WTC11 (cell line): ENCODE measurements around the gene AGAP1. TPM values are rescaled to one million over a fixed set of nuclear protein-coding genes. Genes with fewer than 3 reads are reported as not detected.

Source experiments
- ATAC-seq: fragments of 200-7000 bp; cut with Tn5 transposase; 2 replicates; pipeline ENCODE4 v1.10.0; 2021; ENCODE audit warnings: mild to moderate bottlenecking, moderate library complexity
- CTCF ChIA-PET: fragments of 300-600 bp; sonication (Branson Sonifier 250); formaldehyde crosslinking; loops from one replicate; lab custom pipeline; 2021; ENCODE audit warnings: antibody characterized with exemption; lab: Charles Lee
- POLR2A ChIA-PET: fragments of 350-600 bp; sonication (Branson Sonifier 250); formaldehyde crosslinking; loops from one replicate; lab custom pipeline; 2021; ENCODE audit warnings: antibody characterized with exemption; lab: Charles Lee
- DNase-seq: peaks from one replicate; pipeline ENCODE4 v3.0.0; 2021; ENCODE audit warnings: low spot score
- H3K27ac Mint-ChIP-seq: 2 replicates; pipeline ENCODE4 v1.8.0; 2021; ENCODE audit warnings: mixed read lengths
- H3K27me3 Mint-ChIP-seq: 2 replicates; pipeline ENCODE4 v1.8.0; 2021; ENCODE audit warnings: low read depth, mild to moderate bottlenecking, moderate library complexity, mixed read lengths
- H3K36me3 Mint-ChIP-seq: 2 replicates; pipeline ENCODE4 v1.8.0; 2021; ENCODE audit warnings: mixed read lengths
- H3K4me1 Mint-ChIP-seq: 2 replicates; pipeline ENCODE4 v1.8.0; 2022; ENCODE audit warnings: mixed read lengths
- H3K4me3 Mint-ChIP-seq: 2 replicates; pipeline ENCODE4 v1.8.0; 2021; ENCODE audit warnings: mild to moderate bottlenecking, moderate library complexity, mixed read lengths
- H3K9me3 Mint-ChIP-seq: 2 replicates; pipeline ENCODE4 v1.8.0; 2021; ENCODE audit warnings: mixed read lengths
- ATF1 ChIP-seq: sonication (generic); formaldehyde crosslinking; IDR thresholded peaks from 2 replicates; pipeline ENCODE4 v1.8.1; 2023; ENCODE audit warnings: mild to moderate bottlenecking, moderate library complexity, missing genetic modification reagents
- CREM ChIP-seq: sonication (generic); formaldehyde crosslinking; IDR thresholded peaks from 2 replicates; pipeline ENCODE4 v1.8.1; 2022; ENCODE audit warnings: mild to moderate bottlenecking, missing genetic modification reagents, moderate library complexity
- CTCF ChIP-seq: fragments of 200-600 bp; IDR thresholded peaks from 2 replicates; pipeline ENCODE4 v1.8.0; 2022; ENCODE audit warnings: antibody characterized with exemption
- ELF4 ChIP-seq: sonication (generic); formaldehyde crosslinking; IDR thresholded peaks from 2 replicates; pipeline ENCODE4 v1.8.1; 2022; ENCODE audit warnings: low read depth, mild to moderate bottlenecking, moderate library complexity, missing genetic modification reagents
- ESRRA ChIP-seq: sonication (generic); formaldehyde crosslinking; IDR thresholded peaks from 2 replicates; pipeline ENCODE4 v1.8.1; 2022; ENCODE audit warnings: mild to moderate bottlenecking, missing genetic modification reagents, borderline replicate concordance
- ETV6 ChIP-seq: sonication (generic); formaldehyde crosslinking; IDR thresholded peaks from 2 replicates; pipeline ENCODE4 v1.8.1; 2022; ENCODE audit warnings: mild to moderate bottlenecking, missing genetic modification reagents
- FOXJ3 ChIP-seq: sonication (generic); formaldehyde crosslinking; IDR thresholded peaks from 2 replicates; pipeline ENCODE4 v1.9.0; 2021; ENCODE audit warnings: missing genetic modification reagents, mild to moderate bottlenecking, borderline replicate concordance
- MYBL2 ChIP-seq: sonication (generic); formaldehyde crosslinking; IDR thresholded peaks from 2 replicates; pipeline ENCODE4 v1.8.1; 2023; ENCODE audit warnings: mild to moderate bottlenecking, moderate library complexity, missing genetic modification reagents
- NFE2L1 ChIP-seq: sonication (generic); formaldehyde crosslinking; IDR thresholded peaks from 2 replicates; pipeline ENCODE4 v1.8.1; 2023; ENCODE audit warnings: missing genetic modification reagents
- NFYB ChIP-seq: sonication (generic); formaldehyde crosslinking; conservative IDR thresholded peaks from 2 replicates; pipeline ENCODE4 v1.8.0; 2022; ENCODE audit warnings: low read depth, missing genetic modification reagents
- NR2C2 ChIP-seq: sonication (generic); formaldehyde crosslinking; IDR thresholded peaks from 2 replicates; pipeline ENCODE4 v1.8.0; 2022; ENCODE audit warnings: mild to moderate bottlenecking, missing genetic modification reagents
- PREB ChIP-seq: sonication (generic); formaldehyde crosslinking; IDR thresholded peaks from 2 replicates; pipeline ENCODE4 v1.8.1; 2022; ENCODE audit warnings: mild to moderate bottlenecking, missing genetic modification reagents, moderate library complexity, borderline replicate concordance
- PRRX2 ChIP-seq: fragments of 250-450 bp; sonication (Bioruptor Pico); IDR thresholded peaks from 2 replicates; pipeline ENCODE4 v1.8.0; 2021; ENCODE audit warnings: mild to moderate bottlenecking
- RORB ChIP-seq: fragments of 250-450 bp; sonication (Bioruptor Pico); IDR thresholded peaks from 2 replicates; pipeline ENCODE4 v1.9.0; 2021; ENCODE audit warnings: mild to moderate bottlenecking
- ZNF317 ChIP-seq: sonication (generic); formaldehyde crosslinking; IDR thresholded peaks from 2 replicates; pipeline ENCODE4 v1.8.1; 2023; ENCODE audit warnings: low read depth, mild to moderate bottlenecking, moderate library complexity, missing genetic modification reagents, borderline replicate concordance
- ZNF396 ChIP-seq: fragments of 250-450 bp; sonication (Bioruptor Pico); IDR thresholded peaks from 2 replicates; pipeline ENCODE4 v1.8.0; 2021; ENCODE audit warnings: mild to moderate bottlenecking, moderate library complexity, borderline replicate concordance
- ZNF425 ChIP-seq: fragments of 250-450 bp; sonication (Bioruptor Pico); conservative IDR thresholded peaks from 2 replicates; pipeline ENCODE4 v1.9.0; 2021; ENCODE audit warnings: mild to moderate bottlenecking
- total RNA-seq: library from RNA; stranded (reverse); gene quantifications from 3 replicates; pipeline ENCODE4 v1.2.3, GENCODE V29; 2021
- TF ChIP-seq, protein P1 (sequence below): sonication (generic); formaldehyde crosslinking; IDR thresholded peaks from 2 replicates; pipeline ENCODE4 v1.8.1; 2023; ENCODE audit warnings: mild to moderate bottlenecking, missing genetic modification reagents
- TF ChIP-seq, protein P2 (sequence below): fragments of 250-450 bp; sonication (Bioruptor Pico); IDR thresholded peaks from 2 replicates; pipeline ENCODE4 v2.1.2; 2022; ENCODE audit warnings: mild to moderate bottlenecking, moderate library complexity

Gene AGAP1
- total RNA-seq, 1 experiment from 2014 or later, result 49.3 TPM

GRCh38 chr2:235562065-235562747, 68.4 kb downstream of the AGAP1 start:
- POLR2A ChIA-PET, result no interaction called here
- peak overlapping the region; percentile 57; the same call in 1 of the 2 replicates for H3K27ac Mint-ChIP-seq
- H3K4me3 Mint-ChIP-seq, result no peak overlapping the region
- peaks cover 38% of the 10 kb centered on the region for H3K4me1 Mint-ChIP-seq
- DNase-seq, result no peak
- no peaks in the 10 kb centered on the region for H3K27me3 Mint-ChIP-seq
- no peak for ATAC-seq
- CTCF ChIA-PET, result interaction anchor here (0.5 to 1.6 kb wide), 4 partner anchors 10 to 184 kb away, joined by 3 to 8 read pairs (median 3); no protein-coding TSS in a partner anchor
- H3K36me3 Mint-ChIP-seq, result peaks cover 4% of the 10 kb centered on the region; the same call in 1 of the 2 replicates
- TF ChIP-seq CTCF, result no peak
- no peak for TF ChIP-seq RORB (CRISPR knock-in tag)
- no peak for TF ChIP-seq ATF1
- TF ChIP-seq CREM, result no peak
- TF ChIP-seq, protein P1, sequence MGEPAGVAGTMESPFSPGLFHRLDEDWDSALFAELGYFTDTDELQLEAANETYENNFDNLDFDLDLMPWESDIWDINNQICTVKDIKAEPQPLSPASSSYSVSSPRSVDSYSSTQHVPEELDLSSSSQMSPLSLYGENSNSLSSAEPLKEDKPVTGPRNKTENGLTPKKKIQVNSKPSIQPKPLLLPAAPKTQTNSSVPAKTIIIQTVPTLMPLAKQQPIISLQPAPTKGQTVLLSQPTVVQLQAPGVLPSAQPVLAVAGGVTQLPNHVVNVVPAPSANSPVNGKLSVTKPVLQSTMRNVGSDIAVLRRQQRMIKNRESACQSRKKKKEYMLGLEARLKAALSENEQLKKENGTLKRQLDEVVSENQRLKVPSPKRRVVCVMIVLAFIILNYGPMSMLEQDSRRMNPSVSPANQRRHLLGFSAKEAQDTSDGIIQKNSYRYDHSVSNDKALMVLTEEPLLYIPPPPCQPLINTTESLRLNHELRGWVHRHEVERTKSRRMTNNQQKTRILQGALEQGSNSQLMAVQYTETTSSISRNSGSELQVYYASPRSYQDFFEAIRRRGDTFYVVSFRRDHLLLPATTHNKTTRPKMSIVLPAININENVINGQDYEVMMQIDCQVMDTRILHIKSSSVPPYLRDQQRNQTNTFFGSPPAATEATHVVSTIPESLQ (CRISPR knock-in tag), result no peak
- TF ChIP-seq NFE2L1 (CRISPR knock-in tag), result no peak
- no peak for TF ChIP-seq PRRX2 (CRISPR knock-in tag)
- TF ChIP-seq ELF4 (CRISPR knock-in tag), result no peak
- TF ChIP-seq NR2C2, result no peak
- no peak for TF ChIP-seq PREB
- no peaks in the 10 kb centered on the region for H3K9me3 Mint-ChIP-seq

DNA sequence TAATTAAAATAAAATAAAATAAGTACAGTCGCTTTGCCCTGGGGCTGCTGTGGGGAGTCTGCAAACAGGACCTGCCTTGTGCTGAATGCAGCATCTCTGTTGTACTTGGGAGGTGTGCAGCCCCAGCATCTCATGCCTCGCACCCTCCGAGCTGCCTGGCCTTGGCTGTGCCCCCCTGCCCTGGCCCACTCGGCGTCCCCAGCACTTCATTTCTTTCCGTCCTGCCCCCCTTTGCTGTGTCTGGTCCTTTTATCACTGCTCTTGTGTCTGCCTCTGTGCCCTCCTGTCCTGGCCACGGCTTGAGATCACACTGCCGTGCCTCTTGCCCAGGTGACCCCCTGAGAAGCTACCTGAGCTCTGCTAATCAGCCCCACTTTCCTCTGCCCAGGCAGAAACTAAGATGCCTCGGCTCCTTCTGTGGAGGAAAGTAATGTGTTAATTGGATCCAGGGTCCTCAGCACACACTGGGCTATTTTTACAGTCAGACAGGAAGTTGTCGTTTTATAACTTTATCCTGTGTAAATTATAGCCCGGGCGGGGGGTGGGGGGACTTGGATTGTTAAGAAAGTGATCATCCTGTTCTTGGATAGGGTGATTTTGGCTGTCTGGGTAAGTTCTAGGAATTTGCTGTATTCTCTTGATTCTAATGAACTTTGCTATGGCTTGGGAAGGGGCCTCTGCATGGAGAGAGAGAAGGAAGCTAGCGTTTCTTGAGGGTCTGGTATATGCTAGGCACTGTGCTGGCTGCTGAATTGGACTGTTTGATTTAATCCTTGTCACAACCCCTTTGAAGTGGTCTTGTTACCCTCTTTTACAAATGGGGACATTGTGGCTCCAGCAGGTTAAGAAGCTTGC, 69.4 kb downstream of the AGAP1 start:
- Mint-ChIP-seq H3K4me3 (no peak overlapping the region), H3K4me1 (peaks cover 38% of the 10 kb centered on the region), H3K9me3 (peaks cover 2% of the 10 kb centered on the region), H3K27ac (peak overlapping the region; percentile 93), H3K27me3 (no peaks in the 10 kb centered on the region), H3K36me3 (peaks cover 8% of the 10 kb centered on the region)
- no peak for DNase-seq
- ChIA-PET CTCF (interaction anchor here (0.5 to 1.2 kb wide), 4 partner anchors 8 to 32 kb away, joined by 3 to 4 read pairs (median 3); no protein-coding TSS in a partner anchor), POLR2A (interaction anchor here (1.0 kb wide), 1 partner anchor 11 kb away, joined by 3 read pairs; no protein-coding TSS in a partner anchor)
- ATAC-seq, result no peak
- TF ChIP-seq ETV6 (CRISPR knock-in tag) (no peak), ZNF425 (no peak), PREB (no peak), MYBL2 (CRISPR knock-in tag) (no peak), FOXJ3 (CRISPR knock-in tag) (no peak), ZNF317 (CRISPR knock-in tag) (no peak), NFYB (CRISPR knock-in tag) (no peak), ESRRA (CRISPR knock-in tag) (no peak), ZNF396 (no peak)
- TF ChIP-seq, protein P2, sequence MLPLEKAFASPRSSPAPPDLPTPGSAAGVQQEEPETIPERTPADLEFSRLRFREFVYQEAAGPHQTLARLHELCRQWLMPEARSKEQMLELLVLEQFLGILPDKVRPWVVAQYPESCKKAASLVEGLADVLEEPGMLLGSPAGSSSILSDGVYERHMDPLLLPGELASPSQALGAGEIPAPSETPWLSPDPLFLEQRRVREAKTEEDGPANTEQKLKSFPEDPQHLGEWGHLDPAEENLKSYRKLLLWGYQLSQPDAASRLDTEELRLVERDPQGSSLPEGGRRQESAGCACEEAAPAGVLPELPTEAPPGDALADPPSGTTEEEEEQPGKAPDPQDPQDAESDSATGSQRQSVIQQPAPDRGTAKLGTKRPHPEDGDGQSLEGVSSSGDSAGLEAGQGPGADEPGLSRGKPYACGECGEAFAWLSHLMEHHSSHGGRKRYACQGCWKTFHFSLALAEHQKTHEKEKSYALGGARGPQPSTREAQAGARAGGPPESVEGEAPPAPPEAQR (CRISPR knock-in tag), result no peak
